ENCODE results near the gene TSPAN14.

TSPAN14 gene

GRCh38 chr10:80544316-80544953 lies 90.3 kb downstream of the TSPAN14 start:
- no peak for DNase-seq (ENCODE audit: low spot score)
- in situ Hi-C loops (cut with MboI; ENCODE audit: low sequenced_read_pairs, unreplicated experiment), result no loop called here
- TF ChIP-seq, protein P1, sequence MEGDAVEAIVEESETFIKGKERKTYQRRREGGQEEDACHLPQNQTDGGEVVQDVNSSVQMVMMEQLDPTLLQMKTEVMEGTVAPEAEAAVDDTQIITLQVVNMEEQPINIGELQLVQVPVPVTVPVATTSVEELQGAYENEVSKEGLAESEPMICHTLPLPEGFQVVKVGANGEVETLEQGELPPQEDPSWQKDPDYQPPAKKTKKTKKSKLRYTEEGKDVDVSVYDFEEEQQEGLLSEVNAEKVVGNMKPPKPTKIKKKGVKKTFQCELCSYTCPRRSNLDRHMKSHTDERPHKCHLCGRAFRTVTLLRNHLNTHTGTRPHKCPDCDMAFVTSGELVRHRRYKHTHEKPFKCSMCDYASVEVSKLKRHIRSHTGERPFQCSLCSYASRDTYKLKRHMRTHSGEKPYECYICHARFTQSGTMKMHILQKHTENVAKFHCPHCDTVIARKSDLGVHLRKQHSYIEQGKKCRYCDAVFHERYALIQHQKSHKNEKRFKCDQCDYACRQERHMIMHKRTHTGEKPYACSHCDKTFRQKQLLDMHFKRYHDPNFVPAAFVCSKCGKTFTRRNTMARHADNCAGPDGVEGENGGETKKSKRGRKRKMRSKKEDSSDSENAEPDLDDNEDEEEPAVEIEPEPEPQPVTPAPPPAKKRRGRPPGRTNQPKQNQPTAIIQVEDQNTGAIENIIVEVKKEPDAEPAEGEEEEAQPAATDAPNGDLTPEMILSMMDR (IDR thresholded peaks at IDR 0.05; ENCODE audit: borderline replicate concordance, control extremely low read depth, extremely low read depth, insufficient read depth, missing control alignments), result no peak

DNA sequence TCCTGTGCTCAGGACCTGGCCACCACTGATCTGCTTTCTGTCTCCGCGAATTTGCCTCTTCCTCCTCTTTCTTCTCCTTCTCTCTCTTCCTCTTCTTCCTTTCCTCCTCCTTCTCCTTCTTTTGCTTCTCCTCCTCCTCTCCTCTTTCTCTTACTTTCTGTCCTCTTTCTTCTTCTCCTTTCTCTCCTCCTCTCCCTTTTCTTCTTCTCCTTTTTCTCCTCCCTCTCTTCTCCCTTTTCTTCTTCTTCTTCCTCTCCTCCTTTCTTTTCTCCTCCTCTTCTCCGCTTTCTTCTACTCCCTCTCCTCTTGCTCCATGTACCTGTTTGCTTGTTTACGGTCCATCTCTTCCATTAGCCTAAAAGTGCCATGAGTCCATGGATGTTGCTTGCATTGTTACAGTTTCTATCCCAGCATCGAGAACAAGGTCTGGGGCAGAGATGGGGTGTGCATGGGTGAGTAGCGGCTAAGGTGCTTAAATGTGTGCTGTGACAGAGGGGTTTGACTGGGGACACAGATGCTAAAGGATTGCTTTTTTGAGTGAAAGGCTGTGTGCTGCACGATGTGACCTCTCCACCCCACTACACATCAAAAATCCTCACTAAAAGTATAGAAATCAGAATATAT lies 91.3 kb downstream of the TSPAN14 start:
- in situ Hi-C loops (cut with MboI; ENCODE audit: low sequenced_read_pairs, unreplicated experiment), result no loop called here
- DNase-seq (ENCODE audit: low spot score), result no peak
- TF ChIP-seq, protein P1 (IDR thresholded peaks at IDR 0.05; ENCODE audit: borderline replicate concordance, control extremely low read depth, extremely low read depth, insufficient read depth, missing control alignments), result no peak

GRCh38 chr10:80552151-80552646 lies 98.1 kb downstream of the TSPAN14 start:
- TF ChIP-seq, protein P1 (IDR thresholded peaks at IDR 0.05; ENCODE audit: borderline replicate concordance, control extremely low read depth, extremely low read depth, insufficient read depth, missing control alignments), result no peak
- DNase-seq (ENCODE audit: low spot score), result no peak
- in situ Hi-C loops (cut with MboI; ENCODE audit: low sequenced_read_pairs, unreplicated experiment), result no loop called here

- in situ Hi-C loops (cut with MboI; ENCODE audit: low sequenced_read_pairs, unreplicated experiment), result no loop called here
- no peak for DNase-seq (ENCODE audit: low spot score)
- TF ChIP-seq, protein P1 (IDR thresholded peaks at IDR 0.05; ENCODE audit: borderline replicate concordance, control extremely low read depth, extremely low read depth, insufficient read depth, missing control alignments), result no peak
Observed at GRCh38 chr10:80553436-80553835, 99.3 kb downstream of the TSPAN14 start.

DNA sequence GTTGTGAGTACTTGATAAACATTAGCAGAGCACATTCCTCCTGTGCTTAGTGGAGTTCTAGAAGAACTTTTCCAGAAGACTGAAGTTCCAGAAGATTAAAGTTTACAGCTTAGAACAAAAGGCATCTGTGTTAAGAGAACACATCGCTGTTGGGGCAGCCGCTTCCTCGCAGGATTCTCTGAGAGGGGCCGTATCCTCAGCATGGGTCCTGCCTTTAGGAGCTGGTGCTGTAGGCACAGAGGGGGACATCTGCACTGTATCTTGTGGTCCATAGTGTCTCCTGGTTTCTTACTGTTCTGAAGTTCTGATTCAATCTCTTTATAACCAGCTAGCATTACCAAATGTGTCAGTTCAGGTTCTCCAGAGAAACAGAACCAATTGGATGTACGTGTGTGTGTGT lies 99.9 kb downstream of the TSPAN14 start:
- DNase-seq (ENCODE audit: low spot score), result no peak
- in situ Hi-C loops (cut with MboI; ENCODE audit: low sequenced_read_pairs, unreplicated experiment), result no loop called here

GRCh38 chr10:80555415-80555814 lies 101.3 kb downstream of the TSPAN14 start:
- in situ Hi-C loops (cut with MboI; ENCODE audit: low sequenced_read_pairs, unreplicated experiment), result no loop called here
- TF ChIP-seq, protein P1 (IDR thresholded peaks at IDR 0.05; ENCODE audit: borderline replicate concordance, control extremely low read depth, extremely low read depth, insufficient read depth, missing control alignments), result no peak
- DNase-seq (ENCODE audit: low spot score), result no peak

More for the DNA sequence above, 99.9 kb downstream of the TSPAN14 start:
- TF ChIP-seq, protein P1 (IDR thresholded peaks at IDR 0.05; ENCODE audit: borderline replicate concordance, control extremely low read depth, extremely low read depth, insufficient read depth, missing control alignments), result no peak

Data from GM13976 (cell line).